Hematopoietic multipotent progenitor cell treated with erythropoietin and hydrocortisone succinate and interleukin-3 and kit ligand, for 15 days (in vitro differentiated cells): ENCODE data around the gene SPEF1.
"Not testable (repeated sequence)": the region's sequence is repeated elsewhere in the genome, so short reads cannot be mapped to it uniquely, and the experiment has no call there.

Experiments used
- DNase-seq: peaks from one replicate; pipeline ENCODE4 v3.0.0-alpha.2; 2015; ENCODE audit warnings: low spot score

Gene SPEF1

GRCh38 chr20:3781153-3781910 is at the start of gene SPEF1:
SPEF1 (minus strand) TSS chr20:3781448; CDS start chr20:3781287, 161 bp downstream.
- DNase-seq: peak; percentile 82

- not testable (repeated sequence) for DNase-seq
These were observed 48.6 kb upstream of the SPEF1 start for GRCh38 chr20:3829891-3830290.

- DNase-seq: no peak
These were observed 47.5 kb upstream of the SPEF1 start for GRCh38 chr20:3828798-3829197.

- DNase-seq: no peak
These were observed 45.2 kb upstream of the SPEF1 start for GRCh38 chr20:3826420-3826819.

- DNase-seq: no peak
These were observed 44.3 kb upstream of the SPEF1 start for GRCh38 chr20:3825526-3825925.

- no peak for DNase-seq
These were observed 42.6 kb upstream of the SPEF1 start for GRCh38 chr20:3823881-3824280.

GRCh38 chr20:3821996-3822395 is 40.7 kb upstream of the SPEF1 start:
- no peak for DNase-seq

- DNase-seq: no peak
These were observed 39.9 kb upstream of the SPEF1 start for GRCh38 chr20:3820901-3821727.

GRCh38 chr20:3820048-3820900 is 39.0 kb upstream of the SPEF1 start, which contains the start of gene AP5S1:
AP5S1 (plus strand) TSS chr20:3820547; CDS start chr20:3822118, 1,571 bp downstream.
- peak; percentile 95 for DNase-seq

- no peak for DNase-seq
These were observed 38.3 kb upstream of the SPEF1 start for GRCh38 chr20:3819411-3820047.

- peak; percentile 66 for DNase-seq
These were observed 37.2 kb upstream of the SPEF1 start for GRCh38 chr20:3818155-3819151.

GRCh38 chr20:3815703-3816315 is 34.6 kb upstream of the SPEF1 start:
- no peak for DNase-seq

GRCh38 chr20:3814928-3815495 is 33.8 kb upstream of the SPEF1 start:
- DNase-seq: no peak

GRCh38 chr20:3813848-3814581 is 32.8 kb upstream of the SPEF1 start:
- no peak for DNase-seq

GRCh38 chr20:3812975-3813847 is 32.0 kb upstream of the SPEF1 start:
- no peak for DNase-seq

- no peak for DNase-seq
These were observed 31.0 kb upstream of the SPEF1 start for GRCh38 chr20:3812259-3812681.

GRCh38 chr20:3811467-3812258 is 30.4 kb upstream of the SPEF1 start:
- peak; percentile 96 for DNase-seq
